Gastroesophageal sphincter (tissue), 4 donors: ENCODE data around the gene SH2D7. TPM values are rescaled to one million over a fixed set of nuclear protein-coding genes. Genes with fewer than 3 reads are reported as not detected.

ENCODE experiments used
- ATAC-seq: fragments of 150-250 bp; one replicate; pipeline ENCODE4 v1.9.1; 2016; ENCODE audit warnings: mild to moderate bottlenecking, moderate library complexity
- H3K27ac ChIP-seq, 4 donors: fragments of 200-600 bp; sonication (generic) in 3 of 4; 1 replicate in 3 of 4; 2 replicates in 1 of 4; pipeline ENCODE4 v1.5.1; 2016 to 2019
- H3K27me3 ChIP-seq: fragments of 200-600 bp; sonication (generic); one replicate; pipeline ENCODE4 v1.5.1; 2019
- H3K36me3 ChIP-seq, 2 donors: fragments of 200-600 bp; sonication (generic); one replicate each; pipeline ENCODE4 v1.5.1; 2019; ENCODE audit warnings: control low read depth in 1 of 2
- H3K4me1 ChIP-seq, 3 donors: fragments of 200-600 bp; sonication (generic); 1 replicate in 2 of 3; 2 replicates in 1 of 3; pipeline ENCODE4 v1.5.1; 2016 to 2019; ENCODE audit warnings: control low read depth in 2 of 3
- H3K4me3 ChIP-seq, 2 donors: fragments of 200-600 bp; sonication (generic); one replicate each; pipeline ENCODE4 v1.5.1; 2019; ENCODE audit warnings: mild to moderate bottlenecking in 1 of 2, moderate library complexity in 1 of 2
- H3K9me3 ChIP-seq, 3 donors: fragments of 200-600 bp; sonication (generic); one replicate each; pipeline ENCODE4 v1.5.1; 2017 to 2019; ENCODE audit warnings: control low read depth in 2 of 3
- CTCF ChIP-seq, 4 experiments: fragments of 200-600 bp in 2 of 4; fragments of 450-650 bp in 2 of 4; sonication (generic) in 1 of 4; IDR thresholded peaks; one replicate each; pipeline ENCODE4 v1.5.1; 2017 to 2019; ENCODE audit warnings: antibody characterized with exemption in 4 of 4, mild to moderate bottlenecking in 2 of 4, moderate library complexity in 2 of 4
- EP300 ChIP-seq: sonication (generic); formaldehyde crosslinking; IDR thresholded peaks from one replicate; pipeline ENCODE4 v1.6.1; 2017; ENCODE audit warnings: antibody characterized with exemption, mild to moderate bottlenecking
- POLR2A ChIP-seq, 2 donors: fragments of 450-650 bp; IDR thresholded peaks; one replicate each; pipeline ENCODE4 v1.6.1; 2017; ENCODE audit warnings: antibody characterized with exemption in 2 of 2, mild to moderate bottlenecking in 2 of 2, moderate library complexity in 1 of 2
- POLR2AphosphoS5 ChIP-seq: sonication (generic); formaldehyde crosslinking; IDR thresholded peaks from one replicate; pipeline ENCODE4 v1.6.1; 2017; ENCODE audit warnings: antibody characterized with exemption
- WGBS, 2 donors: methylation state at CpG; one replicate each; pipeline ENCODE4 v1.1.5; 2018; ENCODE audit warnings: low coverage in 1 of 2; 5-methylcytosine and 5-hydroxymethylcytosine counted together
- total RNA-seq, 4 donors: library from RNA; depleted of rRNA; stranded (reverse); fragments of >200 nt; gene quantifications; one replicate each; pipeline ENCODE4 v1.1.0, GENCODE V29; 2016

The SH2D7 gene
- total RNA-seq, 4 donors from 2014 or later = not detected

- TF ChIP-seq POLR2A (IDR thresholded peaks at IDR 0.05) = no peak
- TF ChIP-seq POLR2AphosphoS5 = no peak
- no peak for TF ChIP-seq CTCF (IDR thresholded peaks at IDR 0.05)
- TF ChIP-seq EP300 = no peak
- H3K9me3 ChIP-seq = no peaks in the 10 kb centered on the region
- H3K36me3 ChIP-seq = no peaks in the 10 kb centered on the region
- 88 to 100% methylated on average over 1 to 3 of the region's 3 CpGs for WGBS, 2 donors
- no peaks in the 10 kb centered on the region for H3K27me3 ChIP-seq
- ATAC-seq = no peak
- H3K4me3 ChIP-seq = no peak overlapping the region
- no peak overlapping the region for H3K27ac ChIP-seq
- H3K4me1 ChIP-seq = peaks cover 0 to 22% (median 4%) of the 10 kb centered on the region in 3 donors
Observed at GRCh38 chr15:78088773-78089080, 3.6 kb upstream of the SH2D7 start.

- no peak overlapping the region for H3K27ac ChIP-seq
- no peak for TF ChIP-seq POLR2A (IDR thresholded peaks at IDR 0.05)
- TF ChIP-seq CTCF (IDR thresholded peaks at IDR 0.05) = no peak
- TF ChIP-seq POLR2AphosphoS5 = no peak
- TF ChIP-seq EP300 = no peak
- no peak overlapping the region for H3K4me3 ChIP-seq
- no peaks in the 10 kb centered on the region for H3K27me3 ChIP-seq
- ATAC-seq = no peak
- no peaks in the 10 kb centered on the region for H3K36me3 ChIP-seq
- WGBS, 2 donors = 90 to 96% methylated on average over 3 of the region's 3 CpGs
- H3K4me1 ChIP-seq = peaks cover 0 to 26% (median 4%) of the 10 kb centered on the region in 3 donors
- no peaks in the 10 kb centered on the region for H3K9me3 ChIP-seq
Observed at GRCh38 chr15:78090422-78091063, 1.8 kb upstream of the SH2D7 start.

- no peaks in the 10 kb centered on the region for H3K9me3 ChIP-seq
- WGBS, 2 donors = 7 to 34% methylated on average over 3 to 4 of the region's 5 CpGs
- H3K27me3 ChIP-seq = no peaks in the 10 kb centered on the region
- H3K4me1 ChIP-seq = peaks cover 0 to 26% (median 4%) of the 10 kb centered on the region in 3 donors
- H3K4me3 ChIP-seq = no peak overlapping the region
- peak; percentile 81 for ATAC-seq
- peak overlapping the region in 3 of 4 donors; percentile 12 to 43 (median 37) for H3K27ac ChIP-seq
- TF ChIP-seq POLR2A (IDR thresholded peaks at IDR 0.05) (no peak), CTCF (IDR thresholded peaks at IDR 0.05) (no peak), POLR2AphosphoS5 (no peak), EP300 (no peak)
- H3K36me3 ChIP-seq = no peaks in the 10 kb centered on the region
Observed at GRCh38 chr15:78093242-78094020, 1.1 kb downstream of the SH2D7 start.

GRCh38 chr15:78097667-78098066 lies 5.3 kb downstream of the SH2D7 start:
- WGBS, 2 donors = 90% methylated on average over 4 of the region's 9 CpGs; no CpG with 5 or more reads in 1 of the 2 donors
- no peak for ATAC-seq

More at GRCh38 chr15:78097667-78098066, 5.3 kb downstream of the SH2D7 start:
- no peaks in the 10 kb centered on the region for H3K9me3 ChIP-seq
- no peak for TF ChIP-seq CTCF (IDR thresholded peaks at IDR 0.05)
- no peak for TF ChIP-seq POLR2A (IDR thresholded peaks at IDR 0.05)
- TF ChIP-seq POLR2AphosphoS5 = no peak
- no peak for TF ChIP-seq EP300
- peaks cover 0 to 15% (median under 1%) of the 10 kb centered on the region in 3 donors for H3K4me1 ChIP-seq
- no peaks in the 10 kb centered on the region for H3K36me3 ChIP-seq
- no peaks in the 10 kb centered on the region for H3K27me3 ChIP-seq
- no peak overlapping the region for H3K4me3 ChIP-seq
- no peak overlapping the region for H3K27ac ChIP-seq
